CD4-positive, alpha-beta T cell treated with Interleukin-12 subunit alpha and Interleukin-12 subunit beta, for 1 hour (primary cell): Measurements from ENCODE around the gene ZNF816.
A peak's percentile ranks its signal among the peaks of the same experiment; 100 is the strongest.
"Not testable (repeated sequence)": the region's sequence is repeated elsewhere in the genome, so short reads cannot be mapped to it uniquely, and the experiment has no call there.

ENCODE experiments used
- DNase-seq: peaks from one replicate; pipeline ENCODE4 v3.0.0-alpha.2; 2020

The ZNF816 gene

GRCh38 chr19:52962394-52963246 lies at the start of gene ZNF816:
TSS of gene ZNF816 (minus strand) at chr19:52962881. CDS start at chr19:52956089, 6,792 bp downstream.
- DNase-seq, result peak; percentile 98

- DNase-seq, result no peak
Observed at GRCh38 chr19:53012006-53012405, 49.3 kb upstream of the ZNF816 start.

DNA sequence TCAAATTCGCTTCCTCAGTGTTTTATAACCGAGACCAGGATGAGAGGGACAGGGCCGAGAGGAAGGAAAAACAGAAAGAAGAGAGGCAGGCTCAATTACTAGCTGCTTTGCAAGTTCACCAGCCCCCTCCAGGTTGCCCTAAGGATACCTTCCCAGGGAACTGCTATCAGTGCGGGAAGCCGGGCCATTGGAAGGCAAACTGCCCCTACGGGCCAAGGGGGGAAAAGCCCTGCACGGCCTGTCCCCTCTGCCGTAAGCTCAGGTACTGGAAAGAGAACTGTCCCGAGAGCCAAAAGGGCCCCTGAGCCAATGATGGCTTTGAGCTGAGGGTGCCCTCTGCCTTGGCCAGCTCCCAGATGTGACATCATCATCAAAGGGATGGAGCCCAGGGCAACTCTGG lies 47.8 kb upstream of the ZNF816 start:
- no peak for DNase-seq

- DNase-seq, result no peak
Observed at GRCh38 chr19:53008061-53008778, 45.5 kb upstream of the ZNF816 start.

GRCh38 chr19:53007606-53008005 lies 44.9 kb upstream of the ZNF816 start:
- no peak for DNase-seq

DNA sequence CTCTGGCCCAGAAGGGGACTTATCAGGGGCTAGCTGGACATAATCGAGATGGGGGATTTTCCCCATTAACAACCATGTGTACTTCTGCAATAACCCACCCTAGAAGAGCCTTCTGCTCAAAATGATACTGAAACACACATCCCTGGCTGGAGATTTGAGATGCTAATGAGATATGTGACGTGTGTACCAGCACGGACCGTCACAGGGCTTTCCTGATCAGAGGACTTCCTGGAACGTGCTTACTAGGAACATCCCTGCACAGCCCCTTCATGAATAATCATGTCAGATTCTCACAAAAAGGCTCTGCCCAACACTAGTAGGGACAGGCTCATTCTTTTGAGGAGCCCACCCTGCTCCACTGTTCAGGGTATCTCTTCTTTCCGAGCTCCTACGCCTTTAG lies 44.5 kb upstream of the ZNF816 start:
- no peak for DNase-seq

DNA sequence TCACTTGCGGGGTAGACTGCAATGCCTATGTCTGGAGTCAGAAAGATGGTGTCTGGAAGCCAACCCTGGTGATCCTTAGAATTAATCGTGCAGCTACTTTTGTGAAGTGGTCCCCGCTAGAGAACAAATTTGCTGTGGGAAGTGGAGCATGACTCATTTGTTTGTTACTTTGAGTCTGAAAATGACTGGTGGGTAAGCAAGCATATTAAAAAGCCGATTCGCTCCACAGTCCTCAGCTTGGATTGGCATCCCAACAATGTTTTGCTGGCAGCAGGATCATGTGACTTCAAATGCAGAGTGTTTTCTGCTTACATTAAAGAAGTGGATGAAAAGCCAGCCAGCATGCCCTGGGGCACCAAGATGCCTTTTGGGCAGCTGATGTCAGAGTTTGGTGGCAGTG lies 41.6 kb upstream of the ZNF816 start:
- no peak for DNase-seq

DNA sequence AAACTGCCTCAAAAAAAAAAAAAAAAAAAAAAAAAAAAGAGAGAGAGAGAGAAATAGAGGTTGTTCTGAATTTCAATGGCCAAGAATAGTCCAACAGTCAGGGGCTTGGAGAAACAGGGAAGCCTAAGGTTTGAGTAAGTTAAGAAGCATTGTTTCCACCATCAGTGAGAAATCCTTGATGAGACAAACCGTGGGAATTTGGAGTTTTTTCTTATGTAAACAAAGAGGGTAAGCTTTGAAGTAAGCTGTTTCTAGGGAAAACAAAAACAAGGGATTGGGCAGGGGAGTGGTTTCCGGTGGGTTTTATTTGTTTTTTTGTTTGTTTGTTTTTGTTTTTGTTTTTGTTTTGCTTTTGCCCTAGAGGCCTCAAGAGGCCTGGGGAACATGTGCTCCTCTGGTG lies 39.8 kb upstream of the ZNF816 start:
- no peak for DNase-seq

- no peak for DNase-seq
Observed at GRCh38 chr19:52997975-52998374, 35.3 kb upstream of the ZNF816 start.

DNA sequence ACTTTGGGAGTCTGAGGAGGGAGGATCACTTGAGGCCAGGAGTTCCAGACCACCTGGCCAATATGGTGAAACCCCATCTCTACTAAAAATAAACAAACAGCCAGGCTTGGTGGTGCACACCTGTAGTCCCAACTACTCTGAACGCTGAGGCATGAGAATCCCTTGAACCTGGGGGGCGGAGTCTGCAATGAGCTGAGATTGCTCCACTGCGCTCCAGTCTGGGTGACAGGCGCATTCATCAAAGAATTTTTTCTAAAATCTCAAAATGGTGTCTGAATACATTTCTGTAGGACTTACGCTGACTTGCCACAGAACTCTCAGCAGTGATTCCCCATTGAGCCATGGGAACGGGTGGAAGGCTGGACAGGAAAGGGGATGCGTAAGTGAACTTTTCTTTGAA lies 33.0 kb upstream of the ZNF816 start:
- DNase-seq, result no peak

DNA sequence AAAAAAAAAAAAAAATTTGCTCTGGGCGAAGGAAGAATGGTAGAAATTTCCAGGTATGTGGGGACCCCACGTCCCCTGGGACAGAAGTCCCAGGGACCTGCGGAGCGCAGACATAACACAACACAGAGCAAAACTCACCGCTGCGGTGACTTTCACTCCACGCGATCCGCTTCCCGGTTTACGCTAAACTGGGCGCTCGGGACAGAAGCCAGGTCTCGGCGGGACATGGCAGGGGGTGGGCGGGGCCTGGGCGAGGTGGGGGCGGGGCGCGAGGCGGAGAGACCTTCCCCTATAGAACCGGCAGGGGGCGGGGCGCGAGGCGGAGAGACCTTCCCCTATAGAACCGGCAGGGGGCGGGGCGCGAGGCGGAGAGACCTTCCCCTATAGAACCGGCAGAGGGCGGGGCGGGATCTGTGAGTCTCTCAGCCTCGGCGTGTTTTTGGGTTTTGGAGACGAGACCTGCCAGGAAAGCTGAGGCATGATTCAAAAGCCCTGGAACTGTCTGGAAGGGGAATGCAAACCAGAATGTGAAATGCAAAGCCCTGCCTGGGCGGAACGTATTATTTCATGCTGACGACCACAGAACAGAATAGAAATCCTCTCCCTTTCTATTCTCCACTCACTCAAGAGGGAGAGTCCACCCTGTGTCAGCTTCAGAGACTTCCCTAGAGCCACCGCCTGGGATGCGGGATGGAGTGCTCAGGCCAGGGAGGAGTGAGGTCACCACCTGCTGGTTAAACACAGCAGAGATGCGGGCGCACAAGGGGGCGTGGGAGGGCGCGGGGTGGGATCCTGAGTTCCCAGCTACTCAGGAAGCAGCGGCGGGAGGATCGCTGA lies 30.9 kb upstream of the ZNF816 start:
- peak; percentile 84 for DNase-seq

GRCh38 chr19:52992109-52993004 lies 29.7 kb upstream of the ZNF816 start:
- DNase-seq, result no peak

- no peak for DNase-seq
Observed at GRCh38 chr19:52991484-52991883, 28.8 kb upstream of the ZNF816 start.

- no peak for DNase-seq
Observed at GRCh38 chr19:52990759-52991418, 28.2 kb upstream of the ZNF816 start.

DNA sequence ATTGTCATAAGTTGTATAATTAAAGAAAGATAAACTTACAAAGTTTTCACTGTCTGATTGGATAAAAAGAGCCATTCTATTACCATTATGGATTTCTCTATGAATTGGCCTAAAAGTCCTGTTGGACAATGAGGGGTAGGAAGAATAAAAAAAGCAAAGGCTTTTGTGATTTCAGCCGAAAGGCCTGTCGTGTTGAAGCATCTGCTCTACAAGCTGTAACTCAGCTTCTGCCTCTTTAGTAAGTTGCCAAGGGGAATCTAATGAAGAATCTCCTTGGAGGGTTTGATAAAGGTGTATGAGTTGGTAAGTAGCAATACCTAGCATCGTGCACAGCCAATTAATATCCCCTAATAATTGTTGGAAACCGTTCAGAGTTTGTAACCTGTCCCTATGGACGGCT lies 25.8 kb upstream of the ZNF816 start:
- DNase-seq, result no peak

GRCh38 chr19:52987221-52987620 lies 24.5 kb upstream of the ZNF816 start:
- DNase-seq, result no peak

GRCh38 chr19:52983167-52983566 lies 20.5 kb upstream of the ZNF816 start:
- not testable (repeated sequence) for DNase-seq

- no peak for DNase-seq
Observed at GRCh38 chr19:52981329-52981728, 18.6 kb upstream of the ZNF816 start.

- no peak for DNase-seq
Observed at GRCh38 chr19:52967772-52968171, 5.1 kb upstream of the ZNF816 start.

DNA sequence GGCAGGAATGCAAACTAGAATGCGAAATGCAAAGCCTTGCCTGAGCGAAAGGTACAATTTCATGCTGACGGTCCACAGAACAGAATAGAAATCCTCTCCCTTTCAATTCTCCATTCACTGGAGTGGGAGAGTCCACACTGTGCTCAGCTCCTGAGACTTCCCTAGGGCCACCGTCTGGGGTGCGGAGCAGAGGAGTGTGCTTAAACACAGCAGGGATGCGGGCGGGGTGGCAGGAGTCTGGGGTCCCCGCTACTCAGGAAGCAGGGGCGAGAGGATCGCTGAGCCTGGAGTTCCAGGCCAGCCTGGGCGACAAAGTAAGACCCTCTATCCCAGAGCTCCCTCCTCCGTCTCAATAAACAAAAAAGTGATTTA lies 552 bp upstream of the ZNF816 start:
- no peak for DNase-seq

GRCh38 chr19:52961981-52962380 lies 700 bp downstream of the ZNF816 start:
- DNase-seq, result no peak
